Muscle layer of colon (tissue), 2 donors: Measurements from ENCODE around the gene ANO6.

ENCODE experiments used
- H3K27ac ChIP-seq: one replicate; pipeline ENCODE4 v1.7.0; 2013; ENCODE audit warnings: low read depth, mild to moderate bottlenecking, low read length, moderate library complexity
- H3K27me3 ChIP-seq, 2 donors: one replicate each; pipeline ENCODE4 v1.7.0; 2013; ENCODE audit warnings: low read length in 2 of 2, mild to moderate bottlenecking in 2 of 2; ENCODE audit not compliant: insufficient read depth in 2 of 2, control insufficient read depth in 1 of 2
- H3K36me3 ChIP-seq: one replicate; pipeline ENCODE4 v1.7.0; 2013; ENCODE audit warnings: mild to moderate bottlenecking, low read length; ENCODE audit not compliant: insufficient read depth
- H3K4me1 ChIP-seq: one replicate; pipeline ENCODE4 v1.7.0; 2013; ENCODE audit warnings: mild to moderate bottlenecking, low read length; ENCODE audit not compliant: insufficient read depth
- H3K4me3 ChIP-seq, 2 donors: one replicate each; pipeline ENCODE4 v1.7.0; 2013; ENCODE audit warnings: low read length in 2 of 2, low read depth in 1 of 2, mild to moderate bottlenecking in 1 of 2, moderate library complexity in 1 of 2
- H3K9ac ChIP-seq: one replicate; pipeline ENCODE4 v1.7.0; 2013; ENCODE audit warnings: low read length
- H3K9me3 ChIP-seq: one replicate; pipeline ENCODE4 v1.7.0; 2013; ENCODE audit warnings: mild to moderate bottlenecking, low read length
- donor health status: abdominal sarcoma.
- donor health status: Adenocarcinoma of cecum.

The ANO6 gene

GRCh38 chr12:45418520-45418919, 202.6 kb downstream of the ANO6 start:
- no peaks in the 10 kb centered on the region for H3K27me3 ChIP-seq
- no peak overlapping the region for H3K9ac ChIP-seq
- H3K4me3 ChIP-seq = no peak overlapping the region
- H3K9me3 ChIP-seq = no peaks in the 10 kb centered on the region
- no peak overlapping the region for H3K27ac ChIP-seq
- peaks cover 36% of the 10 kb centered on the region for H3K36me3 ChIP-seq
- H3K4me1 ChIP-seq = no peaks in the 10 kb centered on the region

- Histone ChIP-seq H3K36me3 (peaks cover 41% of the 10 kb centered on the region), H3K9ac (no peak overlapping the region), H3K4me1 (no peaks in the 10 kb centered on the region), H3K27me3 (no peaks in the 10 kb centered on the region), H3K9me3 (no peaks in the 10 kb centered on the region), H3K27ac (no peak overlapping the region), H3K4me3 (no peak overlapping the region)
These were observed 203.5 kb downstream of the ANO6 start for GRCh38 chr12:45419317-45419814.

GRCh38 chr12:45421736-45422135, 205.8 kb downstream of the ANO6 start:
- H3K36me3 ChIP-seq = peaks cover 50% of the 10 kb centered on the region
- H3K4me1 ChIP-seq = no peaks in the 10 kb centered on the region

GRCh38 chr12:45423931-45424330, 208.0 kb downstream of the ANO6 start:
- no peaks in the 10 kb centered on the region for H3K9me3 ChIP-seq
- H3K4me3 ChIP-seq = no peak overlapping the region
- no peaks in the 10 kb centered on the region for H3K4me1 ChIP-seq
- H3K27me3 ChIP-seq = no peaks in the 10 kb centered on the region
- no peak overlapping the region for H3K27ac ChIP-seq
- H3K36me3 ChIP-seq = peaks cover 58% of the 10 kb centered on the region
- no peak overlapping the region for H3K9ac ChIP-seq

More at GRCh38 chr12:45421736-45422135, 205.8 kb downstream of the ANO6 start:
- Histone ChIP-seq H3K4me3 (no peak overlapping the region), H3K27me3 (no peaks in the 10 kb centered on the region), H3K9ac (no peak overlapping the region), H3K9me3 (no peaks in the 10 kb centered on the region), H3K27ac (no peak overlapping the region)

- Histone ChIP-seq H3K27me3 (no peaks in the 10 kb centered on the region), H3K9me3 (no peaks in the 10 kb centered on the region), H3K27ac (no peak overlapping the region), H3K9ac (no peak overlapping the region), H3K4me3 (no peak overlapping the region), H3K4me1 (no peaks in the 10 kb centered on the region), H3K36me3 (peaks cover 69% of the 10 kb centered on the region)
These were observed 209.5 kb downstream of the ANO6 start for GRCh38 chr12:45425426-45425825.

- Histone ChIP-seq H3K9ac (no peak overlapping the region), H3K27me3 (no peaks in the 10 kb centered on the region), H3K4me1 (no peaks in the 10 kb centered on the region), H3K4me3 (no peak overlapping the region), H3K9me3 (no peaks in the 10 kb centered on the region), H3K36me3 (peaks cover 74% of the 10 kb centered on the region), H3K27ac (no peak overlapping the region)
These were observed 210.4 kb downstream of the ANO6 start for GRCh38 chr12:45426294-45426693.

GRCh38 chr12:45427042-45427441, 211.1 kb downstream of the ANO6 start:
- Histone ChIP-seq H3K4me3 (no peak overlapping the region), H3K4me1 (no peaks in the 10 kb centered on the region), H3K9ac (no peak overlapping the region), H3K9me3 (no peaks in the 10 kb centered on the region), H3K36me3 (peaks cover 74% of the 10 kb centered on the region), H3K27me3 (no peaks in the 10 kb centered on the region), H3K27ac (no peak overlapping the region)

- no peak overlapping the region for H3K9ac ChIP-seq
- no peak overlapping the region for H3K27ac ChIP-seq
- no peak overlapping the region for H3K4me3 ChIP-seq
- no peaks in the 10 kb centered on the region for H3K9me3 ChIP-seq
- no peaks in the 10 kb centered on the region for H3K27me3 ChIP-seq
- H3K4me1 ChIP-seq = no peaks in the 10 kb centered on the region
- peaks cover 55% of the 10 kb centered on the region for H3K36me3 ChIP-seq
These were observed 213.9 kb downstream of the ANO6 start for GRCh38 chr12:45429831-45430230.

GRCh38 chr12:45431126-45431525, 215.2 kb downstream of the ANO6 start:
- H3K4me1 ChIP-seq = no peaks in the 10 kb centered on the region
- H3K9me3 ChIP-seq = no peaks in the 10 kb centered on the region
- H3K36me3 ChIP-seq = peaks cover 48% of the 10 kb centered on the region
- no peak overlapping the region for H3K4me3 ChIP-seq
- no peaks in the 10 kb centered on the region for H3K27me3 ChIP-seq
- no peak overlapping the region for H3K9ac ChIP-seq
- H3K27ac ChIP-seq = no peak overlapping the region

GRCh38 chr12:45432710-45433109, 216.8 kb downstream of the ANO6 start:
- Histone ChIP-seq H3K9ac (no peak overlapping the region), H3K27ac (no peak overlapping the region), H3K27me3 (no peaks in the 10 kb centered on the region), H3K9me3 (no peaks in the 10 kb centered on the region), H3K4me3 (no peak overlapping the region), H3K4me1 (no peaks in the 10 kb centered on the region), H3K36me3 (peaks cover 32% of the 10 kb centered on the region)

GRCh38 chr12:45433441-45433868, 217.6 kb downstream of the ANO6 start:
- Histone ChIP-seq H3K9me3 (no peaks in the 10 kb centered on the region), H3K9ac (no peak overlapping the region), H3K4me3 (no peak overlapping the region), H3K27ac (no peak overlapping the region), H3K27me3 (no peaks in the 10 kb centered on the region), H3K4me1 (no peaks in the 10 kb centered on the region), H3K36me3 (peaks cover 24% of the 10 kb centered on the region)

GRCh38 chr12:45434094-45434493, 218.2 kb downstream of the ANO6 start:
- Histone ChIP-seq H3K36me3 (peaks cover 22% of the 10 kb centered on the region), H3K4me3 (no peak overlapping the region), H3K9ac (no peak overlapping the region), H3K4me1 (no peaks in the 10 kb centered on the region), H3K27me3 (no peaks in the 10 kb centered on the region), H3K9me3 (no peaks in the 10 kb centered on the region), H3K27ac (no peak overlapping the region)
